Skin epidermis (tissue), 12 donors: ENCODE data around the gene GSTM1.
A peak's percentile ranks its signal among the peaks of the same experiment; 100 is the strongest.
"Not testable (repeated sequence)": the region's sequence is repeated elsewhere in the genome, so short reads cannot be mapped to it uniquely, and the experiment has no call there.

Experiments used
- H3K27ac ChIP-seq, 21 experiments: fragments of 200-600 bp; sonication (generic) in 11 of 21; one replicate each; pipeline ENCODE4 v1.5.0; 2020; ENCODE audit warnings: mild to moderate bottlenecking in 3 of 21, inconsistent platforms in 2 of 21, moderate library complexity in 2 of 21
- H3K4me3 ChIP-seq, 7 experiments: fragments of 200-600 bp; sonication (generic) in 2 of 7; one replicate each; pipeline ENCODE4 v1.5.0; 2020; ENCODE audit warnings: inconsistent platforms in 2 of 7, mild to moderate bottlenecking in 2 of 7, moderate library complexity in 1 of 7

Gene GSTM1

GRCh38 chr1:109691759-109692158 is 4.1 kb downstream of the GSTM1 start:
- no peak overlapping the region for H3K27ac ChIP-seq
- H3K4me3 ChIP-seq = no peak overlapping the region

GRCh38 chr1:109694400-109694799 is 6.8 kb downstream of the GSTM1 start:
- not testable (repeated sequence) for H3K4me3 ChIP-seq, H3K27ac ChIP-seq

GRCh38 chr1:109695138-109695537 is 7.5 kb downstream of the GSTM1 start:
- H3K4me3 ChIP-seq, H3K27ac ChIP-seq: not testable (repeated sequence)

GRCh38 chr1:109697066-109697465 is 9.4 kb downstream of the GSTM1 start:
- no peak overlapping the region for H3K4me3 ChIP-seq
- H3K27ac ChIP-seq = no peak overlapping the region

- peak overlapping the region in 1 of 21 experiments; percentile 37 for H3K27ac ChIP-seq
- not testable (repeated sequence) for H3K4me3 ChIP-seq
Measured at GRCh38 chr1:109697861-109698260, 10.2 kb downstream of the GSTM1 start.

- H3K4me3 ChIP-seq, H3K27ac ChIP-seq: not testable (repeated sequence)
Measured at GRCh38 chr1:109702940-109703339, 15.3 kb downstream of the GSTM1 start.

- Histone ChIP-seq H3K4me3 (no peak overlapping the region), H3K27ac (no peak overlapping the region)
Measured at GRCh38 chr1:109704173-109704572, 16.6 kb downstream of the GSTM1 start.

GRCh38 chr1:109705411-109705810 is 17.8 kb downstream of the GSTM1 start:
- Histone ChIP-seq H3K27ac (no peak overlapping the region), H3K4me3 (no peak overlapping the region)

- not testable (repeated sequence) for H3K4me3 ChIP-seq, H3K27ac ChIP-seq
Measured at GRCh38 chr1:109708949-109709348, 21.3 kb downstream of the GSTM1 start.

GRCh38 chr1:109709822-109710221 is 22.2 kb downstream of the GSTM1 start:
- not testable (repeated sequence) for H3K4me3 ChIP-seq, H3K27ac ChIP-seq

- peak within 1 kb of the TSS; percentile 5 to 35 (median 22) for H3K4me3 ChIP-seq
- peak within 1 kb of the TSS in 5 of 21 experiments; percentile 12 to 65 (median 50) for H3K27ac ChIP-seq
Measured at GRCh38 chr1:109711593-109712320, 24.1 kb downstream of the GSTM1 start, which contains the start of gene GSTM5. Gene GSTM5 (plus strand): TSS chr1:109712251. CDS start chr1:109712313, 62 bp downstream.

- Histone ChIP-seq H3K27ac (peak overlapping the region in 3 of 21 experiments; percentile 12 to 65 (median 25)), H3K4me3 (peak overlapping the region in 6 of 7 experiments; percentile 5 to 35 (median 24))
Measured at GRCh38 chr1:109712321-109712864, 24.8 kb downstream of the GSTM1 start.

- Histone ChIP-seq H3K4me3 (no peak overlapping the region), H3K27ac (no peak overlapping the region)
Measured at GRCh38 chr1:109713636-109714035, 26.0 kb downstream of the GSTM1 start.

- Histone ChIP-seq H3K4me3 (no peak overlapping the region), H3K27ac (no peak overlapping the region)
Measured at GRCh38 chr1:109714661-109715372, 27.2 kb downstream of the GSTM1 start.

- Histone ChIP-seq H3K4me3 (no peak overlapping the region), H3K27ac (peak overlapping the region in 8 of 21 experiments; percentile 1 to 71 (median 58))
Measured at GRCh38 chr1:109716121-109716520, 28.5 kb downstream of the GSTM1 start.

GRCh38 chr1:109716570-109717090 is 29.0 kb downstream of the GSTM1 start:
- no peak overlapping the region for H3K4me3 ChIP-seq
- H3K27ac ChIP-seq = peak overlapping the region in 8 of 21 experiments; percentile 1 to 71 (median 58)

GRCh38 chr1:109717729-109718128 is 30.1 kb downstream of the GSTM1 start:
- Histone ChIP-seq H3K27ac (peak overlapping the region in 2 of 21 experiments; percentile 57 to 61), H3K4me3 (no peak overlapping the region)

- Histone ChIP-seq H3K4me3 (no peak overlapping the region), H3K27ac (peak overlapping the region in 2 of 21 experiments; percentile 10 to 11)
Measured at GRCh38 chr1:109718495-109718894, 30.9 kb downstream of the GSTM1 start.

- H3K27ac ChIP-seq = no peak overlapping the region
- no peak overlapping the region for H3K4me3 ChIP-seq
Measured at GRCh38 chr1:109719337-109719837, 31.8 kb downstream of the GSTM1 start.

GRCh38 chr1:109721042-109721441 is 33.4 kb downstream of the GSTM1 start:
- Histone ChIP-seq H3K27ac (no peak overlapping the region), H3K4me3 (no peak overlapping the region)
